HL-60/S4 treated with retinoic acid at 250 ng/mL for 4 days and 3 days (cell line): ENCODE results near the gene UBE2H.

Experiments used
- in situ Hi-C: fragments of 300-500 bp; cut with MboI; formaldehyde crosslinking; loops from 2 replicates; pipeline ENCODE4 v1.7.0; 2022; ENCODE audit warnings: low sequenced_read_pairs

Gene UBE2H

GRCh38 chr7:129950933-129951225, 1.9 kb downstream of the UBE2H start:
- in situ Hi-C loops: no loop called here

GRCh38 chr7:129950191-129950932, 2.4 kb downstream of the UBE2H start:
- in situ Hi-C loops: no loop called here

DNA sequence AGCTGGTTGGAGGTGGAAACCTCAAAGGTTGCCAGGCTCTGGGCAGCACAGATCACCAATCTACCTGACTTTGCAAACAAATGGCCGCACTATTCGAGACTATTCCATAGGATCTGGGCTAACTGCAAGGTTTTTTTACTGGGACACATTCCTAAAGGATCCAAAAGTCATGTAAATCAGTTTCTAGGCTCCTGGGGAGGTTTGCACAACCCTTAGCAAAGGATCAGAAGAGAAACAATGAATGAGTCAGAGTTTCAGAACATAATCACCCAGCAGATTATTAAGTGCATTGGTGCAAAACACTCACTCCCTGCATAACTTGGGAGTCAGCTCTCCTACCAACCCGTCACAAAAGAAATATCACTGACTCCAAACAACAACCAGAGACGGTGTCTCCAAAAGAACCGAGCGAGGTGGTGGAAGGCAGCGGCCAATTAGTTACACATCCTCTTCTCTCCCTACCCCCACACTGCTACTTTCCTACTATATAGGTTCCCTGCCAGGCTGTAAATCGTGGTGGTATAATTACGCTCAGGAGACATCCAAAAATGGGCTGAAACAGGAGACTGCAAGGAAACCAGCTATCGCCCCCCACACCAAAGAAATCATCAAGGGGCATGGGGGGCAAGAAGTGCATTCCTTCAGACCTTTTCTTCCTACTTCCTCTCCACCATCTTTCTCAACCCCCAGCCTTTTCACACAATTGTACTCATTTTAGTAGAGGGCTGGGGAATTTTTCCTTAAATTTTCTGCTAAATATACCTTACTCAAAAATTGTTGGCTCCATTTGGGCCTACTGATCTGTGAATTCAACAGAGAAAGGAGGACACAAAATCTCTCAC, 3.2 kb downstream of the UBE2H start:
- in situ Hi-C loops: no loop called here

- in situ Hi-C loops: no loop called here
These were observed 3.9 kb downstream of the UBE2H start for GRCh38 chr7:129948877-129949291.

- in situ Hi-C loops: no loop called here
These were observed 4.4 kb downstream of the UBE2H start for GRCh38 chr7:129948338-129948737.

- in situ Hi-C loops: no loop called here
These were observed 5.1 kb downstream of the UBE2H start for GRCh38 chr7:129947701-129948100.

- in situ Hi-C loops: no loop called here
These were observed 5.7 kb downstream of the UBE2H start for GRCh38 chr7:129947049-129947448.

DNA sequence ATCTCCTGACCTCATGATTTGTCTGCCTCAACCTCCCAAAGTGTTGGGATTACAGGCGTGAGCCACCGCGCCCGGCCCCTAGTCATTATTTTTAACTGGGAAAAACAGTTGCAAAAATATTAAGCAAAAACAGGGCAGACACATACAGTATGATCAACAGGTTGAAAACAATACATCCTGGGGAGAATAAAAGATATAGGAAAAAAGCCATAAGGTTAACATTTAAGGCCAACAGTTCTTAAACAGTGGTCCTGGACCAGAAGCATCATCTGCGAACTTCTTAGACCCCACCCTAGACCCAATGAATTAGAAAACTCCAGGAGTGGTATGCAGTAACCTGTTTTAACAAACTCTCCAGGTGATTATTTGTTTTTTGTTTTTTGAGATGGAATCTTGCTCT, 6.5 kb downstream of the UBE2H start:
- in situ Hi-C loops: no loop called here

GRCh38 chr7:129943352-129943751, 9.4 kb downstream of the UBE2H start:
- in situ Hi-C loops: no loop called here

DNA sequence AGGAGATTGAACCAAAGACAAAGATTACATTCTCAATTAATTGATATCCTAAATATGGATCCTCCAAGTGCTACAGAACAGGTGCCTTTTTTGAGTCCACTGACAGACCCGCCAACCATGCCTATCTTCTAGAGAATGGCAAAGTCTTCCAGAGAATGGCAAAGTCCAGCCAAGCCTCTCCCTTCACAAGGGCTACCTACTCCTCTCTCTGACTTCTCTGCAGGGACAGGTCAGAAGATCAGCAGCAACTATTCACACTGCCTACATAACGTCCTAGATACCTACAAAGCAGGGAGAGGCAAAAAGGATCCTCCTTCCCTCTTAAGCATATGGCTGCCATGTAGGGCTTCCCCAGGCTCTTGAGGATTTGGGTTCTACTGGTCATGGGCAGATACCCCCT, 12.4 kb downstream of the UBE2H start:
- in situ Hi-C loops: no loop called here

- in situ Hi-C loops: no loop called here
These were observed 12.9 kb downstream of the UBE2H start for GRCh38 chr7:129939881-129940280.

DNA sequence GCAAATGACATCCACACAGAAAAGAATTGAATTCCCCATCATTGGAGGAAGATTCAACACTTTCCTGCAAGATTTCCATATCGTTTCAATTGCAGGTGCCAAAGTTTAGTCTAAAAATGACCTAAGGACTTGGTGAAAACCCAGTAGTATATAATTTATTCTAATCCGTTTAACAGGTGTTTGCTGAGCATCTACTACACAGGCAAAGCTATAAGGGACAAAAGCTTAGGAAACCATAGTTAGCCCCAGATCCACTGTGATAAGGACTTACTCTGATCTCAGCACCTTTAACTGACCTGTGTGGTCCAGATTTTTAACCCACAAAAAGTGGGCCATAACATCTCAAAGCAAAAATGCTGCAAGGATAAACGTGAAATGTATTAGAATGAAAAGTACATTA, 19.1 kb downstream of the UBE2H start:
- in situ Hi-C loops: no loop called here

DNA sequence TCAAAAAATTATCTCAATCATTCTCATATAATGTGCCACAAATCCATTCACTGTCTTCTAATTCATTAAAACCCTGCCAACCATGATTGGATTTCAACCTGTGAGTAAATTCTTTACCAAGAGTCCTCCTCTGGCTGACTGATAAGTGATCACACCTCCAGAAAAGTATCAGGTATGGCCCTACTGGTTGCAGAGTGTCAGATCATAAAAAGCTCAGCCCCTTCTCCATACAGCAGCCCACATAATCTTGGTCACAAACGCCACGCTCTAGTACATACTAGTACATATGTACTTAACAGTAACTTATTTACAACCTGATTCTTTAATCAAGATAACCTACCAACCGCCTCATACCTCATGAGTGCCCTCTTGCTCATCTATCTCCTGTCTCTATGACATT, 26.1 kb downstream of the UBE2H start:
- in situ Hi-C loops: no loop called here

- in situ Hi-C loops: no loop called here
These were observed 27.3 kb downstream of the UBE2H start for GRCh38 chr7:129925416-129926002.

GRCh38 chr7:129924602-129925001, 28.2 kb downstream of the UBE2H start:
- in situ Hi-C loops: no loop called here

DNA sequence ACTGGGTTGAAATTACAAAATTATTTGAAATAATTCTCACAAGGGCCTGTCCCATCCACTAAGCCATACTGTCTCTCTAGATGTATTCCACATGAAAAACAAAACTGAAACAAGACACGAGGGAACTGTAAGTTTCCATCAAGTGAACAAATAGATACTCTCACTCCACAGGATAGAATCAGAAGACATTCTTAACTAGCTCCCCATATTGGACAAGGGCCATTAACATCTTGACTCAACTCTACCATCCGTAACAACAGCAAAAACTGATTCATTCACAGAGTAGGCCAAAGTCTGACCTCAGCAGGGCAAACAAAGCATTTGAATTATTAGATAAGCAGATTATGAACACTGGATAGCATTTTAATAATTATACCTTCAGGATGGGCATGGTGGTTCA, 29.1 kb downstream of the UBE2H start:
- in situ Hi-C loops: no loop called here

DNA sequence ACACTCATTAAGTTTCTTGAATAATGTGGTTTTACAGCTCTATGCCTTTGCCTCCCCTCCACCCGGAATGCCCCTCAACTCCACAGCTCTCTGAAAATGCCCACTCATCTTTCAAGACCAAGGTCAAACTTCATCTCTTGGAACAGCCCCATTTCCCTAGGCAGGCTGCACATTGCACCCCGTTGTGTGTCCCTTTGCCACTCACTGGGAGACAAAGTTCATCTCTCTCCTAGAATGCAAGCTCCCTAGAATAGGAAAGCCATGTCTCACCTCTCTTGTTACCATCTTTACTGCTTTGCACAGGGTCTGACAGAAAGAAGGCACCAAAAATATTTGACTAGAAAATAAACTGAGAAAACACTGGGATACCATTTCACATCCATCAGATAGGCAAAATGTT, 33.3 kb downstream of the UBE2H start:
- in situ Hi-C loops: no loop called here

GRCh38 chr7:129918922-129919321, 33.8 kb downstream of the UBE2H start:
- in situ Hi-C loops: no loop called here

DNA sequence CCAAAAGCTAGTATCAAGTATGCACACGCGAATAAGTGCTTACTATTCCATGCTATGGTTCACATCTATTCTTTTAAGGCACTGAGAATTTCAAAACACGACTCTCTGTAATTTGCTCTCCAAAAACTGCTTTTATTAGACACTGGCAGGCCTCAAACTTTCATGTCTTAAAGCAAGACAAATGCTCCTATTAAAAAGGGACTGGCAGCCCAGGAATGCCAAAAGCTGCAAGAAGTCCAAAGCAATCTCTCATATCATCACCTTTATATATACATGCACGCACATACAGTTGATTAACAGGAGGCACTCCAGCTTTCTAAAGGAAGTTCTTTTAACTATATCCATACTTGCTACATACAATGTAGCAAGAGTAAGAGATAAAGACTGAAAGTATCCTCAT, 34.8 kb downstream of the UBE2H start:
- in situ Hi-C loops: no loop called here

DNA sequence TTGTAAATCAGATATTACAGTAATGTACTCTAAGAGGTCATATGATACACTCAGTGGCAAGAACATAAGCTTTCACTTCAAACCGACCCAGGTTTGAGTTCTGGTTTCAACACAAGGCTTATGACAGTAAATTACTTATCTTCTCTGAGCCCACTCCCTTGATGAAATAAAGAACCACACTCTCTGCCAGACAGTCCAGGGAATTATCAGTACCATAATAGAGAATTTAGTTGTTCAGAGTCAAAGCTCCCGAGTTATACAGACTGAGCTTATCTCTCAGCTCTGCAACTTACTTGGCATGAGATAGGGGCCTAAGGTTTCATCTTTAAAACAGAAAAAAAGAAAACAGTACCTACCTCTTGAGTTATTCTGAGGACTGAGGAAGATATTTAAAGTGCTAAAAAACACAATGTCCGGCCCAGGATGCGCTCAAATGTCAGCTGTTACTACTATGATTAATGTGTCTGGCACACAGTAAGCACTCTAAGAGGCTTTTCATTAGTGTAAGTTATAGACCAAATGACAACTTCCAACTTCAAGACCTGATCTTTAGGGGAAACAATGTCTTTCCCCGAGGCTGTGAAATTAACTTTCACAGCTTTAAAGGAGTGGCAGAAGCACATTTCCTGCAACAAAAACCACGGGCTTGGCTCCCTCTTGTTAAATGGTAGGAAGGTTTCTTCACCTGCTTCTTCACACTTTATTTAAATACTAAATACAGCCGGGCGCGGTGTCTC, 38.1 kb downstream of the UBE2H start:
- in situ Hi-C loops: no loop called here

DNA sequence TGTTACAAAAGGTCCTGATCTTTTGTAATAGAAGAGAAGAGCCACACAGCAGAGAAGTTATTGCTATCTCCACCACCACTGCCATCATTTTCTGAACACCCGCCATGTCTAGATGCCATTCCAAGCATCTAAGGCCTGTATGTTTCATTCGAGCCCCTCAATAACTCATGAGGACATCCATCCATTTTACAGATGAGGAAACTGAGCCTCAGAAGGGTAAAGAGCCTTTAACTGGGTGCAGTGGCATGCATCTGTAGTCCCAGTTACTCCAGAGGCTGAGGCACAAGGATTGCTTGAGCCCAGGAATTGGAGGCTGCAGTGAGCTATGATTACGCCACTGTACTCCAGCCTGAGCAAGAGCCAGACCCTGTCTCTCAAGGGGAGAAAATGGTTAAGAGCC, 39.3 kb downstream of the UBE2H start:
- in situ Hi-C loops: no loop called here
